Daoy (cell line): ENCODE measurements around the gene GRIP2. TPM values are rescaled to one million over a fixed set of nuclear protein-coding genes. Genes with fewer than 3 reads are reported as not detected.

Source experiments
- total RNA-seq: library from RNA; depleted of rRNA; stranded (reverse); fragments of >200 nt; shearing (Covaris generic); gene quantifications from 2 replicates; pipeline ENCODE4 v1.2.3, GENCODE V29; 2014; rRNA removed

The GRIP2 gene
- total RNA-seq, 1 experiment from 2014 or later, result not detected

Other genes starting within 250 kb of the GRIP2 start
- 10.7 and 10.8 TPM in 2 replicates for gene SLC6A6, start 137.7 kb downstream of the GRIP2 start, total RNA-seq
- gene CCDC174, start 111.4 kb upstream of the GRIP2 start, total RNA-seq, result 10.1 and 21.3 TPM in 2 replicates
- gene C3orf20, start 134.8 kb upstream of the GRIP2 start, total RNA-seq, result not detected in 2 replicates